C4-2B (cell line): ENCODE data around the gene PRKCB.
"Not testable (repeated sequence)": the region's sequence is repeated elsewhere in the genome, so short reads cannot be mapped to it uniquely, and the experiment has no call there.

Experiments
- CTCF ChIP-seq: fragments of 450-650 bp; conservative IDR thresholded peaks from 2 replicates; pipeline ENCODE4 v1.5.1; 2017; ENCODE audit warnings: mild to moderate bottlenecking
- ZFX ChIP-seq: fragments of 450-650 bp; IDR thresholded peaks from 2 replicates; pipeline ENCODE4 v1.6.1; 2017

- not testable (repeated sequence) for TF ChIP-seq CTCF, ZFX
Observed at GRCh38 chr16:24105471-24105870, 269.7 kb downstream of the PRKCB start.
